PFSK-1 (cell line): ENCODE results near the gene TDRD3.

ENCODE experiments used
- POLR2AphosphoS5 ChIP-seq: IDR thresholded peaks from 2 replicates; pipeline ENCODE4 v1.6.1; 2012; ENCODE audit warnings: low read depth, mild to moderate bottlenecking, control low read depth, low read length, moderate library complexity
- SIN3A ChIP-seq: IDR thresholded peaks from 2 replicates; pipeline ENCODE4 v1.6.1; 2012; ENCODE audit warnings: mild to moderate bottlenecking, low read length, moderate library complexity, borderline replicate concordance; ENCODE audit not compliant: insufficient read depth
- TAF1 ChIP-seq: IDR thresholded peaks from 2 replicates; pipeline ENCODE4 v1.6.1; 2012; ENCODE audit warnings: low read length, control low read depth, borderline replicate concordance; ENCODE audit not compliant: insufficient read depth
- TF ChIP-seq, protein P1 (sequence below), 2 experiments: IDR thresholded peaks; 2 replicates each; pipeline versions ENCODE4 v1.6.1 to v1.8.0; 2011 to 2012; ENCODE audit warnings: low read depth in 2 of 2, low read length in 2 of 2, control low read depth in 1 of 2, inconsistent platforms in 1 of 2, mild to moderate bottlenecking in 1 of 2, moderate library complexity in 1 of 2; ENCODE audit not compliant: insufficient read depth in 1 of 2

DNA sequence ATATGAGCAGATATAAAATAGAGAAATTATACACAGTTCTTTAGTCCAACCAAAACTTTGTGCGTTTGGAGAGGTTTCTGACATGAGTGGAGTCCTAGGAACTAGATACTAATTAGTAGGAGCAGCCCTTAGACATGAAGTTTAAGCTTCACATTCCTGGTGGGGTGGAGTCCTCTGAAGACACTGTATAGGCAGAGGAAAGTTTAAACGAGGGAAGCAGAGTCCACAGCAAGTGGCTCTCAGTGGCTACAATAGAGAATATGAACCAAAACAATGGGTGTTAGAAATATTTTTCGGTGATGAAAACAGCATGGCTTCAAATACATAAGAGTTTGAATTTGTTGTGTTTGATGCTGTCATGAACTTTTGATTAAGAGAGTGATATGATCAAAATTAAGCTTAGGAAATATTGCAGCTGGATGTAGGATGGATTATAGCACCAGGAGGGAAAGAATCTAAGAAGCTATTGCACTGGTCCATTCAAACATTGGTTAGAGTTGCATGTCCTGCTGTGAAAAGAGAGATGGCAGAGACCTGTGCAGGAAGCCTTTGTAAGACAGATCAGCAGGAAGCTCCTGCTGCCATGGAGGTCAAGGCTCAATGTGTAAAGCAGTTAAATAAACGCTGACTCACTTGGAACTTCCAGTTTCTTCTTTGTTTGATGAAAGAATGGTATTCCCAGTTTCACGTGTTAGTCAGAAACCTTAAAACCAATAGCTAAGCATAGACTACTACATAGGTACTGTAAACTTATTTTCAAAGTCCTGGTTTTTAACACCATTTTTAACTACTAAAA lies 175.2 kb downstream of the TDRD3 start:
- TF ChIP-seq, protein P1, sequence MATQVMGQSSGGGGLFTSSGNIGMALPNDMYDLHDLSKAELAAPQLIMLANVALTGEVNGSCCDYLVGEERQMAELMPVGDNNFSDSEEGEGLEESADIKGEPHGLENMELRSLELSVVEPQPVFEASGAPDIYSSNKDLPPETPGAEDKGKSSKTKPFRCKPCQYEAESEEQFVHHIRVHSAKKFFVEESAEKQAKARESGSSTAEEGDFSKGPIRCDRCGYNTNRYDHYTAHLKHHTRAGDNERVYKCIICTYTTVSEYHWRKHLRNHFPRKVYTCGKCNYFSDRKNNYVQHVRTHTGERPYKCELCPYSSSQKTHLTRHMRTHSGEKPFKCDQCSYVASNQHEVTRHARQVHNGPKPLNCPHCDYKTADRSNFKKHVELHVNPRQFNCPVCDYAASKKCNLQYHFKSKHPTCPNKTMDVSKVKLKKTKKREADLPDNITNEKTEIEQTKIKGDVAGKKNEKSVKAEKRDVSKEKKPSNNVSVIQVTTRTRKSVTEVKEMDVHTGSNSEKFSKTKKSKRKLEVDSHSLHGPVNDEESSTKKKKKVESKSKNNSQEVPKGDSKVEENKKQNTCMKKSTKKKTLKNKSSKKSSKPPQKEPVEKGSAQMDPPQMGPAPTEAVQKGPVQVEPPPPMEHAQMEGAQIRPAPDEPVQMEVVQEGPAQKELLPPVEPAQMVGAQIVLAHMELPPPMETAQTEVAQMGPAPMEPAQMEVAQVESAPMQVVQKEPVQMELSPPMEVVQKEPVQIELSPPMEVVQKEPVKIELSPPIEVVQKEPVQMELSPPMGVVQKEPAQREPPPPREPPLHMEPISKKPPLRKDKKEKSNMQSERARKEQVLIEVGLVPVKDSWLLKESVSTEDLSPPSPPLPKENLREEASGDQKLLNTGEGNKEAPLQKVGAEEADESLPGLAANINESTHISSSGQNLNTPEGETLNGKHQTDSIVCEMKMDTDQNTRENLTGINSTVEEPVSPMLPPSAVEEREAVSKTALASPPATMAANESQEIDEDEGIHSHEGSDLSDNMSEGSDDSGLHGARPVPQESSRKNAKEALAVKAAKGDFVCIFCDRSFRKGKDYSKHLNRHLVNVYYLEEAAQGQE (IDR thresholded peaks at IDR 0.05; ENCODE audit: insufficient read depth in 1 of 2, low read depth in 2 of 2, low read length in 2 of 2): no peak
- TF ChIP-seq POLR2AphosphoS5 (no peak), TAF1 (no peak), SIN3A (no peak)
